GM19372 (cell line): ENCODE data around the gene LGR4.

Experiments
- ATAC-seq: cut with Tn5 transposase; IDR thresholded peaks from one replicate; pipeline ENCODE4 v1.9.1; 2021; ENCODE audit warnings: mild to moderate bottlenecking, low read depth, moderate library complexity; ENCODE audit not compliant: unreplicated experiment

Gene LGR4

GRCh38 chr11:27489092-27489491 is 16.5 kb upstream of the LGR4 start:
- no peak for ATAC-seq

GRCh38 chr11:27487706-27488105 is 15.1 kb upstream of the LGR4 start:
- ATAC-seq, result no peak

GRCh38 chr11:27485930-27486773 is 13.6 kb upstream of the LGR4 start:
- ATAC-seq, result peak; percentile 62

GRCh38 chr11:27482793-27483192 is 10.2 kb upstream of the LGR4 start:
- ATAC-seq, result no peak

- no peak for ATAC-seq
Measured at GRCh38 chr11:27481992-27482391, 9.4 kb upstream of the LGR4 start.

GRCh38 chr11:27477831-27478230 is 5.2 kb upstream of the LGR4 start:
- ATAC-seq, result no peak

GRCh38 chr11:27477243-27477642 is 4.7 kb upstream of the LGR4 start:
- ATAC-seq, result no peak

GRCh38 chr11:27475622-27476021 is 3.0 kb upstream of the LGR4 start:
- no peak for ATAC-seq

GRCh38 chr11:27473017-27473406 is 422 bp upstream of the LGR4 start:
- ATAC-seq, result no peak

- peak; percentile 44 for ATAC-seq
Measured at GRCh38 chr11:27471589-27472397, 797 bp downstream of the LGR4 start.

- ATAC-seq, result no peak
Measured at GRCh38 chr11:27470826-27471588, 1.6 kb downstream of the LGR4 start.

- ATAC-seq, result no peak
Measured at GRCh38 chr11:27470166-27470565, 2.4 kb downstream of the LGR4 start.

GRCh38 chr11:27468995-27469695 is 3.4 kb downstream of the LGR4 start:
- no peak for ATAC-seq

GRCh38 chr11:27468209-27468994 is 4.2 kb downstream of the LGR4 start:
- no peak for ATAC-seq

- no peak for ATAC-seq
Measured at GRCh38 chr11:27467181-27467913, 5.2 kb downstream of the LGR4 start.

GRCh38 chr11:27466363-27466762 is 6.2 kb downstream of the LGR4 start:
- no peak for ATAC-seq

GRCh38 chr11:27465629-27466028 is 7.0 kb downstream of the LGR4 start:
- no peak for ATAC-seq

GRCh38 chr11:27464909-27465308 is 7.7 kb downstream of the LGR4 start:
- no peak for ATAC-seq

GRCh38 chr11:27464289-27464696 is 8.3 kb downstream of the LGR4 start:
- no peak for ATAC-seq
